NCI-H524 treated with DMSO at 0.1 percent for 48 hours (cell line): ENCODE data around the gene USP37.

ENCODE experiments used
- DNase-seq: peaks from one replicate; lab custom pipeline; 2025; lab: John Stamatoyannopoulos, UW

The USP37 gene, protein sequence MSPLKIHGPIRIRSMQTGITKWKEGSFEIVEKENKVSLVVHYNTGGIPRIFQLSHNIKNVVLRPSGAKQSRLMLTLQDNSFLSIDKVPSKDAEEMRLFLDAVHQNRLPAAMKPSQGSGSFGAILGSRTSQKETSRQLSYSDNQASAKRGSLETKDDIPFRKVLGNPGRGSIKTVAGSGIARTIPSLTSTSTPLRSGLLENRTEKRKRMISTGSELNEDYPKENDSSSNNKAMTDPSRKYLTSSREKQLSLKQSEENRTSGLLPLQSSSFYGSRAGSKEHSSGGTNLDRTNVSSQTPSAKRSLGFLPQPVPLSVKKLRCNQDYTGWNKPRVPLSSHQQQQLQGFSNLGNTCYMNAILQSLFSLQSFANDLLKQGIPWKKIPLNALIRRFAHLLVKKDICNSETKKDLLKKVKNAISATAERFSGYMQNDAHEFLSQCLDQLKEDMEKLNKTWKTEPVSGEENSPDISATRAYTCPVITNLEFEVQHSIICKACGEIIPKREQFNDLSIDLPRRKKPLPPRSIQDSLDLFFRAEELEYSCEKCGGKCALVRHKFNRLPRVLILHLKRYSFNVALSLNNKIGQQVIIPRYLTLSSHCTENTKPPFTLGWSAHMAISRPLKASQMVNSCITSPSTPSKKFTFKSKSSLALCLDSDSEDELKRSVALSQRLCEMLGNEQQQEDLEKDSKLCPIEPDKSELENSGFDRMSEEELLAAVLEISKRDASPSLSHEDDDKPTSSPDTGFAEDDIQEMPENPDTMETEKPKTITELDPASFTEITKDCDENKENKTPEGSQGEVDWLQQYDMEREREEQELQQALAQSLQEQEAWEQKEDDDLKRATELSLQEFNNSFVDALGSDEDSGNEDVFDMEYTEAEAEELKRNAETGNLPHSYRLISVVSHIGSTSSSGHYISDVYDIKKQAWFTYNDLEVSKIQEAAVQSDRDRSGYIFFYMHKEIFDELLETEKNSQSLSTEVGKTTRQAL

DNA sequence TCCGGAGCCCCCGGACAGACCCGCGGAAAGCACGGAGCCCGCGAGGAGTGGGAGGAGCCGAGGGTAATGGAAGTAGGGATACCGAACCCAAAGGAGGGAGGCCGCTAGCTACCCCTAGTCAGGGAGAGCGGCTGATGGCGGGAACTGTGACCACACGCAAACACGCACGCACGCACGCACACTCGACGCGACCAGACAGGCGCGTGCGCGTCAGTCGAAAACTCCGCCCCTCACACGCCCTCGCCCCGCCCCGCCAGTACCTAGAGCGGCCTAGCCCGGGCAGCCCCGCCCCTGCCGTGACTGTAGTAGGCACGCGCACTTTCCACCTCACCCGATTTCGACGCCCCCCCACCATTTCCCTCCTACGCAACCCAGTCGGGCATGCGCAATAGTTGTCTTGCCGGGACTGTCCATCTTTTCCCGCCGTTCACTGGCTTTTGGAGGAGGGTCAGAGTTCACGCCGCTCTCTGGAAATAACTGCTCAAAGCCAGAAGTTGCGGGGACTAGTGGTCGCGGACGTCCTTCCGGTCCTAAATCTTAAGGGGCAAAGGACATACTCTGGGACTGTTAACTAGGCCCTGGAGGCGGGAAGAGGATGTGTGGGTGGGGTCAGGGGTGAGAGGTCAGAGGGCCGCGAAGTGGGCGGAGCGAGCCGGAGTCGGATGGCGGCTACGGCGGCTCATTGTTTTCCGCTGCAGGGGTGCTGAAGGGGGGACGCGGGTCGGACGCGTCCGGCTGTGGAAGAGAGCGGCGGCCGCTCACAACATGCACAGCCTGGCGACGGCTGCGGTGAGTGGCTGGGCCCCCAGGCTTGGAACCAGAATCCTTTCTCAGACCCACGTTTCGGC lies at the start of gene USP37, which contains the start of gene CNOT9:
USP37 (minus strand) TSS at position 162 of the 848 bp plus-strand sequence. CDS start 9,698 bp downstream, outside the sequence.
CNOT9 (plus strand) TSS at position 650 of the 848 bp plus-strand sequence; CDS start at position 766, 116 bp downstream.
- peak; percentile 80 for DNase-seq

DNA sequence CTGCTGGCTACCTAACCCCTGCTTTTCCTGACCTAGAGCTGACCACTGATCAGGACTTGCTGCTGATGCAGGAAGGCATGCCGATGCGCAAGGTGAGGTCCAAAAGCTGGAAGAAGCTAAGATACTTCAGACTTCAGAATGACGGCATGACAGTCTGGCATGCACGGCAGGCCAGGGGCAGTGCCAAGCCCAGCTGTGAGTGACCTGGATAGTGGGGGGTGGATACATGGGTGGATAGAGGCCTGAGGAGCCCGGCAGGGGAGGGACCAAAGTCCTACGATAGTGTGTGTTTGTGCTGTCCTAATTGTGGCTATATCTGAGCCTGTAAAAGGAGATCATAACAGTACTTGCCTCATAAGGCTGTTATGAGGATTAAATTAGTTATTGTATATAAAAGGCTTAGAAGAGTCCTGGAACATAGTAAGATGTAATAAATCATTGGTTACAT lies 47.7 kb upstream of the USP37 start:
- DNase-seq: no peak

DNA sequence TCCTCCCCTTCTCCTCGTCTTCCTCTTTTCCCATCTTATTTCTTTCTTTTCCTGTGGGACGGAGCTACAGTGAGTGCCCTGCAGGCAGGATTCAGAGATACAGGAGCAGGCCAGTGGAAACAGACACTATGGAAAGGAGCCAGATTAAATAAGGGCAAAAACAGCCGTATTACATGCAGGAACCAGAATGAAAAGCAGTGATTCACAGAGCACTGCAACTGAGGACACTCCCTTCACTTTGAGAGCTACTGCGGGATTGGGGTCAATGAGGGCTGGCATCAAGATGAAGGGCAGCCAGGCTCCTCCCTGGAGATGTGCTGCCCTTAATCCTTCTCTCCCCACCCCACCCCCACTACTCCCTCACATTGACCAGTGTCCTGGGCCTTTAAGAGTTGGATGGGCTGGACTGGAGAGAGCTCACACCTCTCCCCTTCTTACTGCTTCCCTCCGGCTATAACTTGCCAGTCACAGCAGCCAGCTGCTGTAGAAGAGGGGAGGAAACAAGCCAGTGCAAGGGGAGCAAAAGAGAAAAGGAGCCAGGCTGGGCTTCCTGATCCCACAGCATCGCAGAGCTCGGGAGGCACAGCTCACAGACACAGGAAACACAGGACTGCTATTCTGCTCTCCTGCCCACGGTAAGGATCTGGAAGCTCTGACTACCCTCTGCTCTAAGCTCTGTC lies 39.4 kb upstream of the USP37 start, which contains the start of gene PLCD4:
PLCD4 (plus strand) TSS at position 464 of the 680 bp plus-strand sequence. CDS start 7,841 bp downstream, outside the sequence.
- DNase-seq: no peak

DNA sequence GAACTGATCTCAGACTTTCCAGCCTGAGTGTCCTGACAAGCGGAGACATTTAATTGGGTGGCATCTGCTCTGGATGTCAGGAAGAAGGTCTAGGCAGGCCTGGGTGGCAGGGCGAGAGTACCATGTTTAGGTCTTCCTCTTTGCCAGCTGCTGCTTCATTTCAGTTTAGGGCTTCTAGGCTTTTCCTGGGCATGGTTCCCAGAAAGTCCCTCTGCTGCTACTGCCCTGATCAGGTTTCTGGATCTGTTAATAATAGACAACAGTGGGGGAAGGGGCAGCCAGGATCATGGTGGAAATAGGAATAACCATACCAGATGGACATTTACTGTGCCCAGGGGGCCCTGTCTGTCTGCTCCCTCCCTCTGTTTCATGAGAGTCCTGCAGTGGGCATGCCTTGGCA lies 37.3 kb upstream of the USP37 start:
- peak; percentile 72 for DNase-seq

DNA sequence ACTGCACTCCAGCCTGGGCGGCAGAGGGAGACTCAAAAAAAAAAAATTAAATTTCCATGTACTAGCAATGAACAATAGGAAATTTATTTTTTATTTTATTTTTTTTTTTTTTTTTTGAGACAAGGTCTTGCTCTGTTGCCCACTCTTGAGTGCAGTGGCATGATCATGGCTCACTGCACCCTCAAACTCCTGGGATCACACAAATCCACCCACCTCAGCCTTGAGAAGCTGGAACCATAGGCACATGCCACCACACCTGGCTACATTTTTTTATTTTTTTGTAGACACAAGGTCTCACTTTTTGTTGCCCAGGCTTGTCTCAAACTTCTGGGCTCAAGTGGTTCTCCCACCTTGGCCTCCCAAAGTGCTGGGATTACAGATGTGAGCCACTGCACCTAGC lies 17.4 kb upstream of the USP37 start:
- DNase-seq: no peak

DNA sequence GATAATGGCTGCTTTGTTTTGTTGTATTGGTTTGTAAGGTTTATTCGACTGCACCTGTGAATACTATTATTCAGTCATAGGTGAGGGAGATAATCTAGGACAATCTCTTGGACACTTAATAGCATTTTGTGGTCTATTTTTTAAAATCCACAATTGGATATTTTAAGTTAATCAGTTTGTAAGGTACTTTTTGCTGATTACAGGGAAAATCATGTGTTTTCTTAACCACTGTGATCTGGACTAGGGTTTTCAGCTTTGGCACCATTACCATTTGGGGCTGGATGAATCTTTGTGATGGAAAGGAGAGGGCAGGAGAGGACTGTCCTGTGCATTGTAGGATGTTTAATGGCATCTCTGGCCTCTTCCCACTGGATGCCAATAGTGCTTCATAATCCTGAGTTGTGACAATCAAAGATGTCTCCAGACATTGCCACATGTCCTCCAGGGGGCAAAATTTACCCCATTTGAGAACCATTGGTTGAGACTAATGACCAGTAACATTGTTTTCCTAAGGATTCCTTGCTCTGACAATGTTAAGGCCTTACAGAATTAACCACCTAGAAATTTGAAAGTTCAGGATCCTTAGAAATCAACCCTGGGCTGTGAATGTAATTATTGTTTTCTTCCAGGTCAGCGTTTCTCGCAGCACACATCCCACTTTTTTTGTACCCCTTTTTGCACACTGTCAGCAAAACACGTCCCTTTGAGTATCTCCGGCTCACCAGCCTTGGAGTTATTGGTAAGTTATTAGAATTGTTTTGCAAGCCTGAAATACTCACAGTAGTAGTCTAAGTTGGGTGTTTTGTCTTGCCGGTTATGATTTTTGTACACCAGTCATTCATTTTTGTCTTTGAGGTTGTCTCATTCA lies 16.1 kb upstream of the USP37 start:
- DNase-seq: no peak

DNA sequence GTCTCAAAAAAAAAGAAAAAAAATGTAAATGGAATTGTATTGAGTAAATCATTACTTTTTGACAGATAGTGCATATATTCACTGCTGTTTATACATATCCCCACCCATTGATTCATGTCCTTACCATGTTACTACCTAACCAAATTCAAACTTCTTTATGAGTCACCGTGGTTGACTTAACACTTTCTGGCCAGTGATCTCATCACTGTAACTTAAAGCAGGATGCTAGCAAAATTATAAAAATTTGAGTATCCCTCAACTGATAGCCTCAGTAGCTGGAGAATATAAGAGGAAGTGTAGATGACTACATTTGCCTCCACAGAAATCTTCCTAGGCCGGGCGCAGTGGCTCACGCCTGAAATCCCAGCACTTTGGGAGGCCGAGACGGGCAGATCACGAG lies 13.9 kb upstream of the USP37 start:
- no peak for DNase-seq

DNA sequence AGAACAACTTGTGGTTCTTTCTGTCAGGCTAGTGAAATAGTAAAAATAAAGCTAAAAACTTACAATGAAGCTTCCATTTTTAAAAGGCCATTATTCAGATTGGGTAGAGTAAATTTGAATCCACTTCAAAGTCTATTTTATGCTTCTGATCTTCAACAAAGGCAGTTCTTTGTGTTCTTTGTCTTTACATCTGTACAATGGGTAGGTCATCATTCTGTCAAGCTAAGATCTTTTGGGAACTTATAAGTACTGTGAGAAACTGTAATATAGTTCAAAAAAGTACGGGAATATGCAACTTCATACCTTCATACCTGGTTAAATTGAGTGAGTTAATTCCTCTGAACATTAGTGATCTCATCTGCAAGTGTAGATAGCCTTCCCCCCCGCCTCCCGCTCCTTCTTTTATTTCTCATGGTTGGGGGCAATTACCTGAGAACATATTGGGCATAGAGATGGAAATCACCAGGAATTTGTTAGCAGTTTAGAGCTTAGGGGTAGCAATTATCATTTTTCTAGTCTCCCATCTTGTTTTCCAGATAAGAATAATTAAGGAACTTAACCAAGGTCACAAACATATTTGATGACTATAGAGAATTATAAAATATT lies 10.2 kb upstream of the USP37 start:
- no peak for DNase-seq

DNA sequence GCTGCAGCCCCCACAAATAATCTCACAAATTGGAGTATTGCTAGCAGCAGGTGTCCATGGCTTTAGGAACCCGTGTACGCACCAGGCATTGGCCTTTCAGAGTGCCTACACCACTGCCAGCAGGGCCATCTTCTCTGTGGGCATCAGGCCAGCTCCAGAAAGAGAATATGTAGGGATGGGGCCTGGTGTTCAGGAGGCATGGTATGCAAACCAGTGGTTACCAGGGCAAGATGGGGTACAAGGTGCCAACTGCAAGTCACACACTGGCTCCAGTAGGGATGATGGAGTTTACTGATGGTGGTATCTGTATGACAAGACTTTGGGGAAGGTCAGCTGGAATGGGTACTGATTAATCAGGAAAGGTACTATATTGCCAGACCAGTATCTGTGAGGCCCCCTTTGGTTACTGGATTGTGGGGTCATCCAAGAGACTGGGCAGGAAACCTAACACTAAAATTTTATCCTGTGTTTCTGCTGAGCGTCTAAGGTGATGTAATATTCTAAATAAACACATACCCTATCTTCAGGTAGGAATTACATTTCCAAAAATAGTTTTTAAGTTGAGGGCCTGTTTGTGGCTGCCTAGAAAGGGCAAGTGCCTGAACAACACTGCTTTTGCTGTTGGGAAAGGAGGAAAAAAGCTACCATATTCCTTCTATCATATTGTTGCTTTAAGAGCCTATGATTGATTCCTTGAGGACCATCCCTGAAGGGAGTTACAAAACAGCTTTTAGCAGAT lies 9.5 kb upstream of the USP37 start:
- DNase-seq: no peak

DNA sequence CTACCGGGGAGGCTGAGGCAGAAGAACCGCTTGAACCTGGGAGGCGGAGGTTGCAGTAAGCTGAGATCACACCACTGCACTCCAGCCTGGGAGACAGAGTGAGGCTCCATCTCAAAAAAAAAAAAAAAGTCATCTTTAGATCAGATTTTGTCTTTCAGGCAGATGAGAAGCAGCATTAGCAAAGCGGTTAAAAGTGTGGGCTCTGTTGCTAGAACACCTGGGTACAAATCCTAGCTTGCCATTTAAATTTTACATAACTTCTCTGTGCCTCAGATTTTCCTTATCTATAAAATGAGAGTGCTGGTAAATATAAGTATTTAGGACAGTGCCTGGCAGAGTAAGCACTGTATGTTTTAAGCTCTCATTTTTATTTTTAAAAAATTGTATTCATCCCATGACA lies 8.7 kb upstream of the USP37 start:
- DNase-seq: no peak

DNA sequence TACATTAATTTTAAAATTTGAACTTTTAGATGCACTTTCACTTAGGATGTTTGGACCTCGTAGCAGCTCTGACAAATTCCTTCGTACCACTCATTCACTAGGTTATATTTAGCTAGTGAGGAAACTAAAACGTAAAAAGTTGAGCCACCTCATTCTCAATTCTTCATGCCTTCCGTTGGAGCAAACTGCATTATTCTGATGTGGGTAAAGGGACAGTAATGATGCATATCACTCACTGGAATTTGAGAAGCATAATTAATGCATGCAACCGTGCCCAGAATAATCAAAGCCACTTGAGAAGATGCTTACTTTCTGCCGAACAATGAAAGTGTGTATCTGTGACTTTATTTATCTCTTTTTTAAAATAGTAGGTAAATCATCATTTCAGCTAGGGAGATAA lies 2.7 kb upstream of the USP37 start:
- no peak for DNase-seq

DNA sequence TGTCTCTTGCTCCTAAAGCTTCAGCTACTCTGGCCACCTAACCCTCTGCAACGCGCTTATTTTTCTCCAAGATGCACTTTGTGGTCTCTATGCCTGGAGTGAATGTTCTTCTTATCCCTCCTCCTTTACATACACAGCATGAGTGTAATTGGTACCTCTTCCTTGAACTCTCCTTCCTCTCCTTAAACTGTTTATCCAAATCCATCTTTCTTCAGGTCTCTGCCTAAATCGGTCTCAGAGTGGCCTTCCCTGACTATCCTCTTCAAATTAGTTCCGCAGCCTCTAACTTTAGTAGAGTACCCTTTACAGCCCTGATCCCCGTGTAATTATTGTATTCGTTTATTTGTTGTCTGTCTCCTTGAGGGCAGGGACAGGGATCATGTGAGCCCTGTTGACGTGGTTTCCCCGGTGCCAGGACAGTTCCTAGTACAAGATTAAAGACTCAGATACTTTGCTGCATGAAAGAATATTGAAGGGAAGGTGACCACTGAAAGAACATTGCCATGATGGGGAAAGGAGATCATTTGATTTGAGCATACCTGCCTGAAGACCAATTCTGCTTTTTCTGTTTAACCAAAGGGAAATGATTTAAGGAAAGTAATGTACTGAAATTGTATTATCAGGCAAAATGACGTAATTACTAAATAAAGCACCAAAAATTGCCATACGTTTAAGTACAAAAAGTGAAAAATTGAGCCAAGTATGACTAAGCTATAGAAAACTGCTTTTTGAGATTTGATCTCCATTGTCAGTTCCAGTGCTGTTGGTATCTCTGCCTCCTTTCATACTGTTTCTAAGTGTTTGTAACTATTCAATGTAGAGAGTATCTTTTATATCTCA lies 1.7 kb upstream of the USP37 start:
- DNase-seq: no peak

DNA sequence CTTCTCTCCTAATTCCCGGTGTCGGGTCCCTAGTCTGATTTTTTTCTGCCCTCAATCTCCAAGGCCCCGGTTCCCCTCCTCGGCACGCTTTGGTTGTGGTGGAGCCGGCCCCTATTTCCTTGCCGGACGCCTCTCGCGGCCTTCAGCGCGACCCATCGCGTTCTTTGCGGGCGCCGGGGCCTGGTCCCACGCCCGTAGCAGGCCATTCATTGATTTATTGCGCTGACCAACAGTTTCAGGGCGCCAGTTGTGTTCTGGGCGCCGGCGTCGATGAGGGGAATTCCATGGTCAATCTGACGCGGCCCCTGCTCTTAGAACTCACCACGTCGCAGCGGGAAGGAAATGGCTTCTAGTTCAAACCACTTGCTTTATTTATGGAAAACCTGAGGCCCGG lies 884 bp upstream of the USP37 start:
- no peak for DNase-seq

DNA sequence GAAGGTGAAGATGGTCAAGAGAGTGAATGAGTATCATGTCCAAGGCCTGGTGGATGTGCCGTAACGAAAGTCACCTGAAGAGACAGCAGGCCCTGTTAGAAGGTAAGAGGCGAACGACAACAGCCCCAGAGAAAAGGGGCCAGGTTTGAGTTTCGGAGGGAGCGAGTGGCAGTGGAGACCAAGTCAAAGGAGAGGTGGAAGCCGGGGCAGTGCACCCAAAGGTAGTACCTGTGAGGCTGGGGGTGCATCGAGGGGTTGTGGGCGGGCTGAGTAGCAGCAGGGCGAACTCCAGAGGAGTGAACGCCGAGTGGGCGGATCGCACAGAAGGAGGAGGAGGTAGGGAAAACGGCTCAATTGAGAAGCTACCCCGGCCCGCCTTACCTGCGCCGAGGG lies 358 bp downstream of the USP37 start:
- no peak for DNase-seq

DNA sequence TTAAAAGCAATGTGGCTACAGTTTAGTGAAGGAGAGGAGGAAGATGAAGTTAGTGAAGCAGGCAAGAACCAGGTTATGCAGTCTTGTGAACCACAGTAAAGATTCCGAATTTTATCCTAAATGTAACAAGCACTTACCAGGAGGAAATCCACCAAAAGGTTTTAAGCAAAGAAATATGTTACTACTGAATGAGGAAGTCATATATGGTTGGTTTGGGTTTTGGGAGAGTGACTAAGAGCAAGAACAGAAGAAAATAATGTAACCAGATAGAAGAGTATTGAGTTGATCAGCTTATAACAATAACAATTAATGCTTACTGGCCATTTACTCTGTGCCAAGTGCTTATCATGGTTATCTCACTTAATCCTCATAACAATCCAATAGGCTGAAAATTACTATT lies 1.9 kb downstream of the USP37 start:
- DNase-seq: no peak

DNA sequence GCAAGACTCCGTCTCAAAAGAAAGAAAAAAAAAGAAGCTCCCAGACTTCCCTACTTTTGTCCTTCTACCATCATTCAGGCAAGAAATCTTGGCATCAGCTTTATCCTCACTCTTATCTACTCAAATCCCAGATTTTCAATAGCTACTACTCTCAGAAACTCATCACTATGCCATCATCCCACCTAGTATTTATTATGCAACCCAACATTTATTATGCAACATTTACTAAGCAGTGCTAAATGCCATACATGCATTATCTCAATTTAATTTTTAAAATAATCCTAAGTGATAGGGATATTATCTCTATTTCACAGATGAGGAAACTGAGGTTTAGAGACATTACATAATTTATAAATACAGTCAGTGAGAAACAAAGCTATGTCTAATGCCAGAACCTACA lies 4.1 kb downstream of the USP37 start:
- no peak for DNase-seq

DNA sequence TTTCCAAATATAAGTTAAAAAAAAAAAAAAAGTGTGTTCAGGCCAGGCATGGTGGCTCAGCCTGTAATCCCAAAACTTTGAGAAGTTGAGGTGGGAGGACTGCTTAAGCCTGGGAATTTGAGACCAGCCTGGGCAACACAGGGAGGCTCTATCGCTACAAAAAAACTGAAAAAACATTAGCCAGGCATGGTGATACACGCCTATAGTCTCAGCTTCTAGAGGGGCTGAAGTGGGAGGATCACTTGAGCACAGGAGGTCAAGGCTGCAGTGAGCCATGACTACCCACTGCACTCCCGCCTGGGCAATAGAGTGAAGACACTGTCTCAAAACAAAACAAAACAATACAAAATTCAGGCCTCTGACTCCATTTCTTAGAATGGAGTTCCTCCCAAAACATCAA lies 9.2 kb downstream of the USP37 start:
- DNase-seq: no peak

DNA sequence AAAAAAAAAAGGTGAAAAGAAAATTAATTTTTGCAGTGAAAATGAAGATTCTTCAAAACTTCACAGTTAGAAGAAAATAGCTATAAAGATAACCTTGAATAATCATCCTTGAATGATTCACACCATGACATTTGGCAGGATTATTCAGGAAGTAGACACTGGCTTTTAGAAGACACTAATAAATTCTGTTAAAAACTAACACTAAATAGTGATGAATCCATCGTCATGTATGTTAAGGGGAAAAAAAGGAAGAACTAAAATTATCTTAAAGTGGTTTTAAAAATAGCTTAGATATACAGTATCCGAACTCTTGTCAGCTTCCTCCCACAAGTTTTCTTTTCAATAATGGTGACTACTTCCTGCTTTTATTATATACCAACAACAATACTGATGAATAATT lies 10.2 kb downstream of the USP37 start:
- DNase-seq: no peak
